HG03354 (cell line): ENCODE measurements around the gene SPTLC3.

Source experiments
- ATAC-seq: cut with Tn5 transposase; IDR thresholded peaks from one replicate; pipeline ENCODE4 v1.9.1; 2021; ENCODE audit warnings: mild to moderate bottlenecking; ENCODE audit not compliant: unreplicated experiment, poor library complexity, severe bottlenecking

Gene SPTLC3

DNA sequence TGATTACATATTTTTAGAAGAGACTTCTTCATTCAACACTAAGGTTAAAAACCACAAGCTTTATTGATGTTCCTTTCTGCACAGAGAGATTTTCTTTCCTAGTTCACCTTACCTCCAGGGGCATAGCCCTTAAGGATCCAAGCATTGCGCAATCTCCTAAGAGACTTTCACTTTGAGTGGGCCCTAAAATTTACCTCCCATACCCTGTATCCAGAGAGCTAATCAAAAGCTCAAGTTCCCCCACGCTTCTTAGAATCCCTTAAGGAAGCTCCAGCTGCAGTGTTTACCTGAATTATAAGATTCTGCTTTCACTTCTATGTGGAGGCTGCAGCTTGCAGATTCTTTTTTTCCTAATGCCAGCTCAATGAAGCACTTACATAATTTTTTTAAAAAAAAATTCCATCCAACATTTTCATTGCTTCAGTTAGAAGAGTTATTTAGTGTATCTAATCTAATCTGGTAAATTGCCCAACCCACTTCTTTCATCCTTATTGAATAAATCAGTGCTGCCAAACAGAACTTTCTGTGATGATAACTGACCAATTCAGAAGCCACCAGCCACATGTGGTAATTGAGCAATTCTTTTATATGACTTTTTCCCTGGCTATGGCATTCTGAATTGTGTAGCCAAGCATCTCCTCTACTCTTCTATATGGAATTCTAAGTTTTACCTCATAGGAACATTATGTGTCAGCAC is 24.6 kb upstream of the SPTLC3 start:
- no peak for ATAC-seq

DNA sequence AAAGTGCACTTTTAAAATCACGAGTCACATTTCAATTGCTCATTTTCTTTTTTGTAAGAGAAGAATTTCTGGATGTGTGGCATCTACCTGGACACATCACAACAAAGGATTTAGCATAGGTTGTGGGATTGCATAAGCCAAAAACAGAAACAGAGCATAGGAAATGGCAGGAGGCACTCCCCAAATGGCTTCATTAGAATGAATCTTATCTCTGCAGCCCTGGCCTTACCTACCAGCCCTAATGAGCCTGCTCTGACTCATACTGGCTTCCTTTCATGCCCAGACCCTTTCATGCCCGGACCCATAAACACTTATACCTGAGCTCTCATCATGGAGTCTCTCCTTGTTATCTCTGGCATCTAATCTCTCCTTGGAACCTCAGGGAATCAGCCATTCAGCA is 23.9 kb upstream of the SPTLC3 start:
- ATAC-seq, result no peak

DNA sequence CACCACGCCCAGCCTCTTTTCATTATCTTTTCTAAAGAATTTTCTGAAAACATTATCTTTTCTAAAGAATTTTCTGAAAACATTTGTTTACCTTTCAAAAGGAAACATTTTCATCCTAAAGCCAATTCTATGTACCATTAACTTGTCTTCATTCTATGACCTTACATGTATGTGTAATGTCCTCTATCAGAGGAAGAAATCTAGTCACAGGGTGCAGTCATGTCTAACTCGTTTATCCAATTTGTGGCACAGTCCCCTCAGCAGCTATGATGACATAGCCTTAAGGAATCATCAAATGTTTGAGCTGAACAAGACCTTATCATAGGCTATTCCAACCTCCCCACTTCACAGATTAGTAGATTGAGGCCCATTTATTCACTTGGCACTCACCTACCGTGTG is 21.5 kb upstream of the SPTLC3 start:
- no peak for ATAC-seq

DNA sequence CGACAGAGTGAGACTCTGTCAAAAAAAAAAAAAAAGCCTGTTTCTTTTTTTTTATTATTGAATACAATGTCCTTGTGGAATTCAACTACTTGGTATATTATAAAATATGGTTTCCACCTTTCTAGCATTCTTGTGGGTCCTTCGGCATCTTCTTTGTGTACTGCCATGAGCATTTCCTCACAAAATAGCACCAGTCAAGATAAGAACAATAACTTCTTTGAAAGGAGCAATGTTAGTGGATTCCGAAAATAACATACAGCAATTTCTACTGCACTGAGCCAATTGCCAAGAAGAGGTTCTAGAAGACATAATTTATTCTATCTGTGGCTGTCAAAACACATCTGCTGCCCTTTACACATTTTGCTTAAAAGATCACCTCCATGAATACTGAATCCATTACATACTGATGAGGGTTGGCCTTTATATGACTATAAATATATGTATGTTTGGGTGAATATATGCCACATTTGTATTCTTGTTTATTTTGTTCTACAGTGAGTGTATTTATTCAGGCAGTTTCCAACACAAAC is 19.1 kb upstream of the SPTLC3 start:
- no peak for ATAC-seq

DNA sequence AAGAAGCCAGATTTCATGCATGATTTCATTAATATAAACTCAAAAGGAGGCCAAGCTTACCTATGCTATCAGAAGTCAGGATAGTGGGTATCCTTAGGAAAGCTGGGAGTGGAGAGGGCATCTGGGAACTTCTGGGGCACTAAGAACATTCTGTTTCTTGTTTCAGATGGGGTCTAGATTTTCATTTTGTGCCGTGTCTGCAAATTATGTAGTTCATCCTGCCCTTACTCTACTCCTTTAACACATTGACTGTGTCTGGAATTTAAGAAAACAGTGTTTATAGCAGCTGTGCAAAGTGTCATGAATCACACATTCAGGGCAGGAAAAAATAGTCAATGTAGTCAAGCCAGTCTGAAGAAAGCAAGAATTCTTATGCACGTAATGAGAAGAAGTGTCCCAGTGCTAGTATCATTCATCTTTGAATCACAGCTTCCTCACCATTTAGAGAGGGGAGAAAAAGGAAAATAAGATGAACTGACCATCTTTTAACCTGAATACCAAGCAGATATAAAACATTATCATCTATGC is 11.6 kb upstream of the SPTLC3 start:
- ATAC-seq, result no peak

DNA sequence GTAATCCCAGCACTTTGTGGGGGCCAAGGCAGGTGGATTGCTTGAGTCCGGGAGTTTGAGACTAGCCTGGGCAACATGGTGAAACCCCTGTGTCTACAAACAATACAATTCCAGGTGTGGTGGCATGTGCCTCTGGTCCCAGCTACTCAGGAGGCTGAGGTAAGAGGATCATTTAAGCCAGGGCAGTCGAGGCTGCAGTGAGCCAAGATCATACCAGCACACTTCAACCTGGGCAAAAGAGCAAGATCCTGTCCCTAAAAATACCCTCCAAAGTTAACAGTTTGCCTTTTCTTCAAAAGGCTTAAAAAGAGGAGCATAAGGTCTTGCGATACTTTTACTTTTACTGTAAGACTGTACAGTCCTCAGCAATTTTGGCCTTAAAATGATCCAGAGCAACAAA is 10.7 kb upstream of the SPTLC3 start:
- no peak for ATAC-seq

DNA sequence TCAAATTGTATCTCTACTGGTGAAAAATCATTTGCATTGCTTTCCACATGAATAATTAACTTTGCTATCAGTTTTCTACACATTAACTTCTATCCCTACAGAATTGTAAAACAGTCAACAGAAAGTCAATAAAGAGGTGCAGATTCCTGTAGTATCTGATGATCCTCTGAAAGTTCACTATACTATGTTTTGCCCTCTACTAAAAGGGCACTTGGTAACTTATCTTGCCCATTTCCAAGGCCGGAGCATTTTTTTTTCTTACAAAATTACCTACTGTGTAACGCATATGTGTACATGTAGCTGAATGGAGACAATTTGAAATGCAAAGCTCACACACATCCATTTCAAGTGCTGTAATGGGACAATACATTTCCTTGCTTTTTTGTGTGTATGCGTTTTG is 9.6 kb upstream of the SPTLC3 start:
- no peak for ATAC-seq

DNA sequence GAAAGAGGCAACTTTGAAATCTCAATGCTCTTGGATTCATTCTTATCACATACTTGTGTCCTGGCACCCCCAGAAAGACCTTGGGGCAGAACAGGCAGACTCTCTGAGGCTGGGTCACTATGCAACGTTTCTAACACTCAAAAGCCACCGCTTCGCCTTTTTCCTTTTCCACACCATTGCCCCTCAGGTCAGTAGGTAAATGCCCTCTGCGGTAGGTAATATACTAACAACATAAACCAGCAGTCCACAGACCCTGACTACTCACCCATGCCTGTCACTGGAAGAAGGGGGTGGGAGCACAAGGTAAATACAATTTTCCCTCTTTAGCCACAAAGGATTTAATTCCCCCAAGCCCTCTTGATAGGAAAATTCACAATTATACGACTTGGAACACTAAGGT is 6.5 kb upstream of the SPTLC3 start:
- no peak for ATAC-seq

DNA sequence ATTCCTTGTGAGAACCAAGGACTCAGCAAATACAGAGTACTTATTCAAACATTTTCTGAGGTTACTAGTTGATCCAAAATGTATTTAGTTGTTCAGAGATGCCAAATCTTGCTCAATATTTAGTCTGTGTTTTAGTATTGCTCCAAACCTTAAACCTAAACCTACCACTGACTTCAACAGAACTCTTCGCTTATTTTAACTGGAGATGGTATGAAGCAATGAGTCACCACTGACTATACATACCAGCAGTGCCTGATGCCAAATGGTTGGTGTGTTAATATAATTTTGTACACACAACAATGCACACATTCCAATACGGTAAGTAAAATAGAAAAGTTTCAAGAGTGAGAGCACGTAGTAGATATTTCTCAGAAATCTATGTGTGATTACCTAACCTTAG is 1.9 kb upstream of the SPTLC3 start:
- ATAC-seq, result no peak

DNA sequence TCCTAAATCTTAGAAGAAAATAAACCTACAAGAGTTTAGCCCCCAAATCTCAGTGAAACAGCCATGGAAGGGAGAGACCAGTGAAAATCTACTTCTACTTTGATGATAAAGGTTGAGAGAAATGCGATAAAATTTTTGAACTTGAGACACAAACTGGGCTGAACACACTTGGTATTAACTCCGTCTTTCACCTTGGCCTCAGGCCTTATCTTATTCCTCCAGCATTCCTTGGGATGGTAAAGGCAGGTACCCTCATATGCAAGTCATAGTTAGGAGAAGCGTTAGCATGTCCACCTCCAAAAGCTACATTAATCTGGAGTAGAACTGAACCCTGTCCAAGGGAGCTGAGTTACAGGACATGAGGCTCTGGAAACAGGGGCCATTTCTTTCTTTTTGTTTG is 1.2 kb upstream of the SPTLC3 start:
- ATAC-seq, result no peak

DNA sequence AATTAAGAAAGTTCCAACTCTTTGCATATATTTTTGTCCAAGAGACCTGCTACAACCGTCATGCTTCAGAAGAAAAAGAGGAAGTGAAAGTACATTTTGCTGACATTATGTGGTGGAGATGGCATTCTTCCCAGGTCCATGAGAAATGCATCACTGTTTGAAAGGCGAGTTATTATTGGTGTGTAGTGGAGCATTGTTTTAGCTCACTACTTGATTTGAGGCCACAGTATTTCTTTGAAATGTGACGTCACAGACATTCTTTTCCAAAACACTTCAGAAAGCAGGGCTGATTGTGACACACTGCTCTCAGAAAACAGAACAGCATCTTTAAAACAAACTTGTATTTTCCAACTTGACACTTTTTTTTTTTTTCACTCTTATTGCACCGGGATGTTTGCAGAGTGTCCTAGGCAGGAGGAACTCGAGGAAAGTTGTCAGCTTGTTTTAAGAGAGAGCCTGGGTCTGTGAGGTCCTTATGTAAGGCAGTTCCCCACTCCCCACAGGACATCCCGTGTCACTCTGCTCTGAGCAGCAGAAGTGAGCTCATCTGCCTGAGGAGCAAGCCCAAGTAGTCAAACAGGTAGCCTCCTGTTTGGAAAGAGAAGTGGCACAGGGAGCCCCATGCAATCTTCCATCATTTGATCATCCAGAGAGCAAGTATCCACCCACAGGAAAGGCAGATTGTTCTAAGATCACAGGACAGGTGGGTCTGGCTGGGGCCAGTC is 1.1 kb downstream of the SPTLC3 start:
- peak; percentile 95 for ATAC-seq

DNA sequence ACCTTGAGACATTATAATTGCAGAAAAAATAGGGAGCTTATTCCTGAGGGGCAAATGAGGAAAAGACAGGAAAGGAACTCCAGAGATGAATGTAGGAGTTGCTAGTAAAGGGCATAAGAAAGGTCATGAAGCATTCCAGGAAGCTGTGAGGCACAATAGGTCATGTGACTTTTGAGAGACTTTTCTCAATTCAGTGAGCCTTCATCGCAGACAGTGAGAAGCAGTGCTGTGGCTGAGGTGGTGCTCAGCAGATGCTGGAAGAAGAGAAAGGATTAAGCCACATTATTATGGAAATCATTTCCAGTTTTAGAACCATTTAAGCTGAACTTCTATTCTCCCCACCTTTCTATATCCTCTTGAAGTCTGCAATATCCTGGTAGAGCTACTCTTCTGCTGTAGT is 4.1 kb downstream of the SPTLC3 start:
- ATAC-seq, result no peak

DNA sequence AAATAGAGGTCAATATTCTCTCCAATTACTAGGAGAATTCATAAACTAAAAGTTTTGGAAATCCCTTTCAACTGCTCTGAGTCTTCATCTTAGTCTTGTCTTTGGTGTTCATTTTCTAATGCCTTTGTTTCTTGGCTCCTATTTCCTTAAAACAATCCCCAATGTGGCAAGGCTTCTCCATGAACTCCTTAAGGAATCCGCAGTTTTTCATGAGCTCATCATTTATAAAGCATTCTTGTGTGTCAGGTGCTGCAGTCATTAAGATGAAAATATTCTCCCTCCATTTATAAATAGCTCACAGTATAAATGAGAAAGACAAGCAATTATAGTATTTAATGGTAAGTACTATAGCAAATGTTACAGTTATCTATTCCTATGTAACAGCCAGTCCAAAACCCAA is 4.6 kb downstream of the SPTLC3 start:
- ATAC-seq, result no peak

DNA sequence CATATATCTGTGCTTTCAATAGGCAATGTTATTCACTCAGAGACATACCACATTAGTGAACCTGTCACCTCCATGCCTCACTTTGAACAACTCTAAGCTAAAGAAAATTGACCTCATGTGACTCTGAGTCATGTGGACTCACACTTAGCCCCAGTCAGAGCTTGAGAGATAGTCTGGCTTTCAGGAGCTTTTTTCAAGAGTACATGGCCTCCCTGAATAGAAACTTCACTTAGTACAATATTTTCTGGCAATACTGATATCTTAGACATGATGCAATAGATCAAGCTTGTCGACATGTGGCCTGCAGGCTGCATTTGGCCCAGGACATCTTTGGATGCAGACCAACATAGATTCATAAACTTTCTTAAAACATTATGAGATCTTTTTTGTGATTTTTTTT is 8.5 kb downstream of the SPTLC3 start:
- ATAC-seq, result no peak

DNA sequence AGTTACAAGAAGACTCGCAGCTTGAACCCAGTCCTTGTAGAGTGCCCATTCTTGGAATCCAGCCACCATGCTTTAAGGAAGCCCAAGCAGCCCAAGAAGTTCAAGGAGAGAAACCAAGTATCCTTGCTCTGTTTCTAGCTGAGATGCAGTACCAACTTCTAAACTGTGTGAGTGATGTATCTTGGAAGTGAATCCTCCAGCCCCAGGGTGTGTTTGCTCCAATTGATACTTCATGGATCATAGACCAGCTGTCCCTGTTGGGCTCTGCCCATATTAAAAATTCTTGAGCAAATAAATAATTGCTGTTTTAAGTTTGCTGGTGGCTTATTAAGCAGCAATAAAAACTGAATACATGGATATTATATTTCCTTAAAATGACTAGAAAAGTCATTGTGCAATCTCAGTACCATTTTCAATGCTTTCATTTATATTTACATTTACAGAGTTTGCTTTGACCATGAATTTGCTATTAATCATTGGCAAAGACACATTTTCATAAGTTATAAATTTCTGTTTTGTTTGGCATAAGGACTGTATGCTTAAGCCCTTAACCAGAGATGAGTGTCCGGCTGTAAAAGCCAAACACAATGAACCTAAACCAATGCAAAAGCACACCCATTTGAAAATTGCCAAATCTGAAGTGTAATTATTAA is 9.2 kb downstream of the SPTLC3 start:
- peak; percentile 59 for ATAC-seq

DNA sequence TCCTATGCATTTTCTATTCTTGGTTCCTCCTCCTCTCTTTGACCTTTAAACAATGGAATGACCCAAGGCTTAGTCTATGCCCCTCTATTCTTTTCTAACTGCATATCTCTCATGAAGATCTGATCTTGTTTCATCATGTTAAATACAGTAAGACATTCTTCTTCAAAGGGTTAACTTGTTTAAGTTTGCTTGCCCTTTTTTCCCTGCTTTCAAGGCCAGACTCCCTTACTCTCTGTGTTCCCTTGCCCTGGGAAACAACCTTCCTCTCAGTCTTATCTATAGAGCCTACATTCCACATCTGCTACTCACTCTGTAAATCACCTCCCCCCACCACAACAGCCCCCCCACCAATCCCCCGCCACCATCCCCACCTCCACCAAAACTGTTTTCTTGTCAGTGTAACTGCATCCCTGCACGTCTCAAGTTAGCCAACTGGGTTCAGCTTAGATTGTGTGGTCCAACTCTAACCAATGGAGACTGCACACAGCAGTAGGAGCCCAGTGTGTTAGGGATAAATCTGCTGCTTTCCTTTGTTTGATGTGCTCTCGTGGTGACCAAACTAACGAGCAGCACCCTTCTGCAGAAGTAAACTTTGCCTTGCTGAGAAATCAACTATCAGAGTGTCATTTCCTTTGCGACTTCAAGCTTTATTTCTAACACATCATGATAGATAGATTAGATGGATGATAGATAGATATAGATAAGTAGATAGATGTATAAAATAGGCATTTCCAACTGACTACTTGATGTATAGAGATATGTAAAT is 12.6 kb downstream of the SPTLC3 start:
- no peak for ATAC-seq

DNA sequence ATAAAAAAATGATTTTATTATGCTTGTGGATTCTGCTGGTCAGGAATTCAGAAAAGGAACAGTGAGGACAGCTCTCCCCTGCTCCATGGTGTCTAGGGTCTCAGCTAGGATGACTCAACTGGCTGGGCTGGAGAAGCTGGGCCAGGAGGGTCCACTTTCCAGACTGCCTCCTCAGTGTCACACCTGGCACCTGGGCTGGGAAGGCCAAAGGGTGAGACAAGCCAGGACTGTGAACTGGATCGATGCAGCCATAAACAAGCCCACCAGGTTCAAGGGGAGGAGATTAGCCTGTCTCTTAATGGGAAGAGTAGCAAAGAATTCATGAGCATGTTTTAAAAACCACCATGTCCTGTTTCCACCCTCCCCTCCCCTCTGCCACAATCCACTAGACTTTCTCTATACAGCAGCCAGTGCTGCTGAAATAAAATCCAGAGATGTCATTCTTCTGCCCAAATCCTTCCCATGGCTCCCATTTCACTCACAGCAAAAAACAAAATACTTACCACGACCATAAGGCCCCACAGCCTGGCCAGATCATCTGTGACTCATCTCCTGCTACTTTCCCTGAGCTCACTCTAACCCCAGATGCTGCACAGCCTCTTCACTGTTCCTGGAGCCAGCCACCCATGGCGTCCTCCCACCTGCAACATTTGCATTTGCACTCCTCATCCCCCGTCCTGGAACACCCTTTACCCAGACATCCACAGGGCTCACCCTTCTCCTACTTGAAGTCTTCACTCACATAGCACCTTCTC is 13.8 kb downstream of the SPTLC3 start:
- no peak for ATAC-seq

DNA sequence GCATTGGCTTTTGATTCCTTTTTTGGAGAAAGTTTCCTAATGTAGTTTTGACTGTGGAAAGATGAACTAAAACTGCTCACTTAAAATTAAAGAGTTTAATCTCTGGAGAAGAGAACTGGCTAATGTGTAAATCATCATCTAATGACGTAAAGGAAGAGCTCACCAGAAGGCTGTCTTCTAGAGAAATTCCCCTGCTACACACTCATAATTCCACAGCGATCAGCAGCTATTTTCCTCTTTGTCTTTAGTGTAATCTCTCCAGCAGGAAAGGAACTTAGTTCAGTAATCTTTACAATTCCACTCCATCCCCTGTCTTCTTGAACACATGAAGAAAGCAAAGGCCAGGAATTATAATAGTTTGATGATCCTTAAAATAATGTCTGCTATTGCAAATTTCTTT is 15.8 kb downstream of the SPTLC3 start:
- no peak for ATAC-seq

DNA sequence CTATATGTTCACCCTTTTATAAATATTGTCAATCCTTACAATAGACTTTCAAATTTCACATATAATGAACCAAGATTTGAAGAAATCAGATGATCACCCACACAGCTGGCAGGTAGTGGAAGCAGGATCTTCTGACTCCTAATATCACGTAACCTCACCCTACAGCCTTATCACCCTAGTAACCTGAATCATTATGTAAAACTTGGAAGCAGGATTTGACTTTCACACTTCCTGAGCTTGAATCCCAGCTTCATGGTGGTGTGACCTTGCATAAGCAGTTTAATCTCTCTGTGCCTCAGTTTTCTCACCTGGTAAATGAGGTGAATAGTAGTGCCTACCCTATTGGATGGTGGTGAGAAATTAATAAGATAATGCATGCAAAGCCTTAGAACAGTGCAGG is 16.4 kb downstream of the SPTLC3 start:
- no peak for ATAC-seq
